Activated naive CD8-positive, alpha-beta T cell treated with anti-CD3 and anti-CD28 coated beads, Interleukin-2, amount 50 U/mL, for 24 hours (primary cell): ENCODE measurements around the gene OMP.

ENCODE experiments used
- ATAC-seq: fragments of 150-1000 bp; cut with Tn5 transposase; one replicate; pipeline ENCODE4 v1.10.0; 2021
- DNase-seq: peaks from one replicate; pipeline ENCODE4 v3.0.0; 2021
- H3K27ac Mint-ChIP-seq: one replicate; pipeline ENCODE4 v1.8.0; 2021; ENCODE audit warnings: mild to moderate bottlenecking, mixed read lengths
- H3K27me3 Mint-ChIP-seq: one replicate; pipeline ENCODE4 v1.8.0; 2021; ENCODE audit warnings: mixed read lengths
- H3K36me3 Mint-ChIP-seq: one replicate; pipeline ENCODE4 v1.8.0; 2021; ENCODE audit warnings: low read depth, mixed read lengths
- H3K4me1 Mint-ChIP-seq: one replicate; pipeline ENCODE4 v1.8.0; 2021; ENCODE audit warnings: mixed read lengths
- H3K4me3 Mint-ChIP-seq: one replicate; pipeline ENCODE4 v1.8.0; 2021; ENCODE audit warnings: mild to moderate bottlenecking, moderate library complexity, mixed read lengths
- H3K9me3 Mint-ChIP-seq: one replicate; pipeline ENCODE4 v1.8.0; 2021; ENCODE audit warnings: mixed read lengths

Gene OMP

DNA sequence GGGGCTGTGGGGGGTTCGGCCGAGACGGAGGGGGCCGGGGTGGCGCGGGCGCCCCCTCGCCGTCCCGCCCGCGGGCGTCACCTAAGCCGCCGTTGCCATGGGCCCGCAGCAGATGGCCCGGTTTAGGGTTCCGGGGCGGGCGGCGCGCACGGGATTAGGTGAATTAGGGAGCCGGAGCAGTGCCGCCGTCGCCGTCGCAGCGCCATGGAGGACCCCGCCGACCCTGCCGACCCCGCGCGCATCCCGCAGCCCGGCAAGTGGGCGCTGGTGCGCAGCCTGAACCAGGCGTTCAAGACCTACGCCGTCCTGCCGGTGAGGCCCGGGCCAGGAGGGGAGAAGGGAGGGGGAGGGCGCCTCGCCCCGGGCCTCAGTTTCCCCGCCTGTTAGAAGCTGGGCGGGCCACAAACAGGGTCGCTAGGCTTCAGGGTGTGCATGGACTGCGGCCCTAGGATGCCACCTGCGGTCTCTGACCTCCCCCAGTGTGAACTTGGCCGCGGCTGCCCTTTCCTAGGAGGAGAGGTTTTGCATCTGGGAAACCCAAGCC, 35.5 kb downstream of the OMP start:
- Mint-ChIP-seq H3K27me3 (peaks cover 23% of the 10 kb centered on the region), H3K4me3 (no peak overlapping the region)

GRCh38 chr11:77139201-77139600, 36.6 kb downstream of the OMP start:
- H3K9me3 Mint-ChIP-seq, result no peaks in the 10 kb centered on the region
- H3K4me1 Mint-ChIP-seq, result peaks cover 23% of the 10 kb centered on the region
- H3K36me3 Mint-ChIP-seq, result no peaks in the 10 kb centered on the region
- H3K4me3 Mint-ChIP-seq, result no peak overlapping the region
- no peak for DNase-seq
- H3K27ac Mint-ChIP-seq, result no peak overlapping the region
- H3K27me3 Mint-ChIP-seq, result peaks cover 23% of the 10 kb centered on the region
- ATAC-seq, result no peak

More for the DNA sequence above, 35.5 kb downstream of the OMP start:
- Mint-ChIP-seq H3K9me3 (no peaks in the 10 kb centered on the region), H3K27ac (no peak overlapping the region), H3K4me1 (peaks cover 23% of the 10 kb centered on the region), H3K36me3 (no peaks in the 10 kb centered on the region)
- no peak for DNase-seq
- no peak for ATAC-seq

- Mint-ChIP-seq H3K9me3 (no peaks in the 10 kb centered on the region), H3K27ac (no peak overlapping the region), H3K36me3 (no peaks in the 10 kb centered on the region), H3K4me1 (peaks cover 23% of the 10 kb centered on the region), H3K4me3 (no peak overlapping the region), H3K27me3 (peaks cover 23% of the 10 kb centered on the region)
- ATAC-seq (no peak), DNase-seq (no peak)
Observed at GRCh38 chr11:77140231-77140851, 37.7 kb downstream of the OMP start.

DNA sequence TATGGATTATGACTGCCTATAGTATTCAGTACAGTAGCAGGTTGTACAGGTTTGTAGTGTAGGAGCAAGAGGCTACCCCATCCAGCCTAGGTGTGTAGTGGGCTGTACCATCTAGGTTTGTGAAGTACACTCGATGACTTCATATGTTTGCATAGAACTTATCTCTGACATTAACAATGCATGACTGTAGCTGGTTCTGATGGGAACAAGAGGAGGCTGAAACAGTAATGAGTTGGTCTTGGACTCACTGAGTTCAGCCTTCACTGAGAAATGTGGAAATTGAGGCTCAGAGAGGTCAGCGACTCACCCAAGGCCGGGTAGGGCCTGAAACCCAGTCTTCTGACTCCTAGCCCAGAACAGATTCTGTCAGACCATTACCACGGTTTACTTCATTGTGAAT, 38.4 kb downstream of the OMP start:
- Mint-ChIP-seq H3K4me3 (no peak overlapping the region), H3K9me3 (no peaks in the 10 kb centered on the region), H3K27me3 (peaks cover 23% of the 10 kb centered on the region), H3K36me3 (no peaks in the 10 kb centered on the region), H3K27ac (no peak overlapping the region), H3K4me1 (peaks cover 20% of the 10 kb centered on the region)
- ATAC-seq (peak; percentile 70), DNase-seq (no peak)

DNA sequence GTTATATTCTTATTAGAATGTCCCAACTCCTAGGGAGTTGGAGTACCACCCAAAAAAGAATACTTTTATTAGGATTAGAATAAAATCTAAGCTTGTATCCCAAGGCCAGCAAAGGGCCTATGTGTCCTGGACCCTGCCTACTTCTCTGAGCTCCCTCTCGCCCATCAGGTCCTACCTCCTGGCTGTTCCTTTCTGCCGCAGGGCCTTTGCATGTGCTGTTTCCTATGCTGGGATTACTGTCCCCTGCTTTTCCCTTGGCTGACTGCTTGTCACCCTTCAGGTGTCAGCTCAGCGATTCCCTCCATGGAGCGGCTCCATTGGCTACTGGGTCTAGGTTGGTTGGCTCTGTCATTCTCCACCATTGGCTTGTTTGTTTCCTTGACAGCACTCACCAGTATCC, 38.8 kb downstream of the OMP start:
- no peaks in the 10 kb centered on the region for H3K36me3 Mint-ChIP-seq
- no peak overlapping the region for H3K27ac Mint-ChIP-seq

DNA sequence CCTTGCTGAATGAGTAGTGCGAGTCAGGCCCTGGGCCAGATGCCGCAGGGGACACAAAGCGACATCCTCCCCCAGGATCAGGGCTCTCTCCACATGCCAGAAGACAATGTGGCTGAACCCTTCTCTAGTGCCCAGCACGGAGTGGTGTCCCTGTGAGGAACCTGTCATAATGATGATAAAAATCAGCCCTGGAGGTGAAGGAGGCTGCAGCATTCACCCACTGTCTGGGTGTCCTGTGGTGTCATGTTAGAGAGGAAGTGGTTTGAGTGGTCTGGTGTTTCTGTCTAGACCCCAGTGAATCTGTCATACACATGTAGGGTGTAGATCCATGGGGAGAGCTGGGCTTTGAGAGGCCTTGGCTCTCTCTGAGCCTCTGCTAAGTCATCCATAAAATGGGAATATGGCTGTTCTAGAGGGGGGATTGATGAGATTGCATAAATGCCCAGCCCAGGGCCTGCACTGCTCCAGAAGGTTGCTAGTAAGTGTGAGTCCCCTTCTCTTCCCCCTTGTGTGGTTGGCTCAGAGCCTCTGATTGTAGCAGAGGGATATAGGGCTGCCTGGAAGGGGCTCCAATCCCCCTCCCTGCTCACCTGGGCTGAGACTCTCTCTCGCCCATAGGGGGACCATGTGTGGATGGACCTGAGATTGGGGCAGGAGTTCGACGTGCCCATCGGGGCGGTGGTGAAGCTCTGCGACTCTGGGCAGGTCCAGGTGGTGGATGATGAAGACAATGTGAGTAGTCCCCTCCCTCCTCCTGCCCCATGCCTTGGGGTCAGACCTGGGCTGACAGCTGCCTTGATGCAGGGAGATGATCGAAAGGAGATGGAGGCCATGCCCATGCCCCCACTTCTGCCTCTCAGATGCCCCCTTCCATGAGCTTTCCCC, 39.7 kb downstream of the OMP start:
- Mint-ChIP-seq H3K27ac (no peak overlapping the region), H3K4me1 (peaks cover 15% of the 10 kb centered on the region), H3K9me3 (no peaks in the 10 kb centered on the region), H3K27me3 (peaks cover 16% of the 10 kb centered on the region), H3K4me3 (no peak overlapping the region), H3K36me3 (no peaks in the 10 kb centered on the region)
- DNase-seq (no peak), ATAC-seq (peak; percentile 63)

More for the DNA sequence above, 38.8 kb downstream of the OMP start:
- H3K4me1 Mint-ChIP-seq, result peaks cover 15% of the 10 kb centered on the region
- H3K27me3 Mint-ChIP-seq, result peaks cover 23% of the 10 kb centered on the region
- no peaks in the 10 kb centered on the region for H3K9me3 Mint-ChIP-seq
- DNase-seq (no peak), ATAC-seq (no peak)
- H3K4me3 Mint-ChIP-seq, result no peak overlapping the region

GRCh38 chr11:77143405-77144020, 40.9 kb downstream of the OMP start:
- Mint-ChIP-seq H3K36me3 (no peaks in the 10 kb centered on the region), H3K9me3 (no peaks in the 10 kb centered on the region), H3K27ac (no peak overlapping the region), H3K27me3 (peaks cover 13% of the 10 kb centered on the region), H3K4me3 (no peak overlapping the region), H3K4me1 (peaks cover 25% of the 10 kb centered on the region)
- ATAC-seq (no peak), DNase-seq (no peak)

DNA sequence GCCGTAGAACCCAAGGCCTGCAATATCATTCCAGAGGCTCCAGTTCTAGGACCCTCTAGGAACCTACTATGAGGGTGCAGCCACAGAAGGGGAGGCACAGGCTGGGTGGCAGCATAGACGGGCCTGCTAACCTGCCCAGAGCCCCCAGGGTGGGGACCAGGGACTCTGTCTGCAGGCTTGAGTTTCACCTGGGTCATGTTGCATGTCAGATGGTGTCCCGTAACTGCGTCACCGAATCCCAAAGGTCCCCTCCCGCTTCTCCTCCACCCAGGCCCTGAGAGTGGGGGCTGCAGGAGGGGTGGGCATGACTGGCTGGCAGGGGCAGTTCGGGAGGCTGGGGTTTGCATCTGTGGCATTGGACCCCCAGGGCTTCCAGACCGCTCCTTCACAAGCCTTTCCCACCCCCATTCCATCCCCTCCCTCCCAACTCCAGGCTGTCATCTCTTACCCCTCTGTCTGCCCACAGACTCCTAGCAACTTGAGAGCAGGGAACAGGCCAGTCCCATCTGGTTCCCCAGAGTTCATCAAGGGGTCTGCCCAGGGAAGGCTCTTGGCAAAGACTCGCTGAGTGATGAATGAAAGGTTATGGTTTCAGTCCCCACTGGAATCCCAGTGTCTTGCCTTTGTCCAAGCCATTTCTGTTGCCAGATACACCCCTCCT, 41.7 kb downstream of the OMP start:
- Mint-ChIP-seq H3K9me3 (no peaks in the 10 kb centered on the region), H3K36me3 (no peaks in the 10 kb centered on the region), H3K4me3 (no peak overlapping the region), H3K4me1 (peaks cover 27% of the 10 kb centered on the region), H3K27me3 (peaks cover 6% of the 10 kb centered on the region), H3K27ac (no peak overlapping the region)
- no peak for DNase-seq
- no peak for ATAC-seq

DNA sequence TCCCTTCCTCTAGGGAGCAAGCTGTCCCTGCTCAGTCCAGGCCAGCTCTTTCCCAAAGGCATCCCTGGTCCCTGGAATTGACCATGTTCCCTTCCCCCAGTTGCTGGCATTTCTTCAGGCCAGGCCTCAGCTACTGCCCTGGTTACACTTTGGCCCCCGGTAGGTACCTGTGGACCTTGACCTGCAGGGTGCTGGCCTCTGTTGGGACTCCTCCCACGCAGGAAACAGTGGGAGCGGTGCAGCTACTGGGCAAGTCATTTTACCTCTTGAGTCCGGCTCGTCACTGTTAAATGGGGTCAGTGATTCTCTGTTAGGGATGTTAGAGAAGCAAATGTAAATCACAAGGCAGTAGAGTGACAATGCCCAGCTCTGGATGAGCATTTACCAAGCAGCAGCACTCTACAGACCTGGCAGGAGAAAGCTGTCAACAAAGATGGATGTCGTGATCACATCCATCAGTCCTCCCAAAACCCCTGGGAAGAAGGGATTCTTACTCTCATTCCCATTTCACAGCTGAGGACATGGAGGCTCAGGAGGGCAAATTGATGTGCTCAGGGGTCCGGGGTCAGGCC, 42.3 kb downstream of the OMP start:
- no peaks in the 10 kb centered on the region for H3K36me3 Mint-ChIP-seq
- H3K4me1 Mint-ChIP-seq, result peaks cover 27% of the 10 kb centered on the region
- DNase-seq (no peak), ATAC-seq (no peak)
- no peaks in the 10 kb centered on the region for H3K27me3 Mint-ChIP-seq
- no peak overlapping the region for H3K27ac Mint-ChIP-seq
- no peak overlapping the region for H3K4me3 Mint-ChIP-seq
- no peaks in the 10 kb centered on the region for H3K9me3 Mint-ChIP-seq

DNA sequence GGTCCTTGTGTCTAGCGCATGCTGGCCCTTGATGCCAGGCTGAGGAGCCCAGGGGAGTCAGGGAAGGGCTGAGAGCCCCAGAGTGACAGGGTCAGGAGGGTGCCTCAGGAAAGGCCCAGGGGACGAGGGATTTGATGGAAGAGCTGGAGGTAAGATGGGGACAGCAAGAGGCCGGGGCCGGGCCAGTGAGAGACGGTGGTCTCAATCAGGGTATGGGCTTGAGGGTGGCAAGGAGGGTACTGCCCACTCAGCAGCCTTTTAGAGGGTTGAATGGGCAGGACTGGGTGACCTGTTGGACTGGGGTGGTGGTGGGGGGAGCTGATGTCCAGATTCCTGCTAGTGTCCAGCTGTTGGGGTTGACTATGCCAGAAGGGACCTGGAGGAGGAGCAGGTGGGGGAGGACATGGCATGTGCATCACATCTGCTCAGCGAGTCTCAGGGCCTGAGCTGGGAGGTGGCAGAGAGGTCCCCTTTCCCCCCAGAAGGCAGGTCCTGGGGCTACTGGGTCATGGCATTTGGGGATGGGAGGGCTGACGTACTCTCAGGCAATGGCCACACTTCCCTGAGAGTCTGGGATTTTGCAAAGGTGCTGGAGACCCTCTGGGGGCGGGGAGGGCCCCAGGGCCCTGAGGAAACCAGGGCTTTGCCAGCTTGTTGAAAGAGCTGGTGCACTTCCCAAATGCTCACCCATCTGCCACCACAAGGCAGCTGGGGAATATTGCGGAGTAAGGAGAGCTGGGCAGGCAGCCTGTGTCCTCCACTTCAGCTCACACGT, 43.8 kb downstream of the OMP start:
- Mint-ChIP-seq H3K36me3 (no peaks in the 10 kb centered on the region), H3K27ac (no peak overlapping the region), H3K27me3 (no peaks in the 10 kb centered on the region), H3K4me3 (no peak overlapping the region), H3K4me1 (peaks cover 30% of the 10 kb centered on the region), H3K9me3 (no peaks in the 10 kb centered on the region)
- DNase-seq, result no peak
- ATAC-seq, result no peak

DNA sequence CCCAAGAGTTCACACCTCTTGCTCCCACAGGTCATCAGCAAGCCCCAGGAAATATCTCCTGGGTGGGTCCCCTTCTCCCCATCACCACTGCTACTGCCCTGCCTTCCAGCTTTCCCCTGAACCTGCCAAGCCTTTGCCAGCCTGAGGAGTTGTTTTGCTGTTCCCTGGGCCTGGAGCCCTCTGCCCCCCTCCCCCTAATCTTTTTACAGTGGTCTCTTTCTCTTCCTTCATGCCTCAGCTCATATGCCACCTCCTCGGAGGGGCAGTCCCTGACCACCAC, 44.3 kb downstream of the OMP start:
- Mint-ChIP-seq H3K9me3 (no peaks in the 10 kb centered on the region), H3K4me3 (no peak overlapping the region), H3K4me1 (peaks cover 31% of the 10 kb centered on the region), H3K27me3 (peaks cover 2% of the 10 kb centered on the region), H3K27ac (no peak overlapping the region), H3K36me3 (no peaks in the 10 kb centered on the region)
- no peak for DNase-seq
- ATAC-seq, result no peak

- Mint-ChIP-seq H3K9me3 (no peaks in the 10 kb centered on the region), H3K4me3 (peak overlapping the region; percentile 45), H3K4me1 (peaks cover 33% of the 10 kb centered on the region), H3K27ac (no peak overlapping the region), H3K27me3 (peaks cover 5% of the 10 kb centered on the region), H3K36me3 (peaks cover 3% of the 10 kb centered on the region)
- DNase-seq (peak; percentile 44), ATAC-seq (peak; percentile 17)
Observed at GRCh38 chr11:77147668-77148321, 45.2 kb downstream of the OMP start.

DNA sequence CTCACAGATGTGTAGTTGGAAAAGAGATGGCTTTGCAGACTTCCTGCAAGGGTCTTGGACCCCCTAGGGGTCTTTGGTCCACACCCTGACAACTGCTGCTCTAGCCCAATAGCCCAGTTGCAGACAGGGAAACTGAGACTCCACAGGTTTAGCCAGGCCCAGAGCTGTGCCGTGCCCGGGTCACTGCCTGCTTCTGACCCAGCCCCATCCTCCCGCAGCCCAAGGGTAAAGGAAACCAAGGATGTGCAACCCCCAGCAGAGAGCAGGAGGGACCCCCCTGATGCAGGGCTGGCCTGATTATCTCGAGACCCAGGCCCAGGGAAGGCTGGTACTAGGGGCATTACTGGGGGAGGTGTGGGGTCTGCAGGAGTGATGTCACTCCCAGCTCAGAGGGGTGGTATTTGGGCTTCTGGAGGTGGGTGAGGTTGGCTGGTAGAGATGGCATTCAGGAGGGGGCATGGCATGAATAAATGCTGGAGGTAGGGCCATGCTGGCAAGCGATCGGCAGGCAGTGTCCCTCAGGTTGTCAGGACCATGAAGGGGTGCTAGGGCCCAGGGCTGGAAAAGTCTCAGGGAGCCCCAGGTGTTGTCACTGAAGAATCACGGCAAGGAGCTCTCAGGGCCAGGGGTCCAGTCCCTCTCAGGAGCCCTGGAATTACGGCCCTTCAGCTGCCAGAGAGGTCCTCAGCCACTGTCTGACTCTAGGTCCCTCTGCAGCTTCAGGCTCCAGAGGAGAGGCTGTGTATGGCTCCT, 46.5 kb downstream of the OMP start:
- H3K4me1 Mint-ChIP-seq, result peaks cover 44% of the 10 kb centered on the region
- DNase-seq (no peak), ATAC-seq (no peak)
- H3K4me3 Mint-ChIP-seq, result no peak overlapping the region
- H3K9me3 Mint-ChIP-seq, result no peaks in the 10 kb centered on the region
- H3K36me3 Mint-ChIP-seq, result peaks cover 3% of the 10 kb centered on the region
- H3K27me3 Mint-ChIP-seq, result peaks cover 5% of the 10 kb centered on the region
- no peak overlapping the region for H3K27ac Mint-ChIP-seq
